ENCODE data around the gene FOLR3.

GRCh38 chr11:72111300-72112142, 24.0 kb upstream of the FOLR3 start:
- TF ChIP-seq CREB1 (CRISPR knock-in tag; IDR thresholded peaks at IDR 0.05; ENCODE audit: low read depth) (no peak), CTCF (conservative IDR thresholded peaks at IDR 0.05; ENCODE audit: low read depth in 2 of 2) (no peak), POLR2AphosphoS5 (IDR thresholded peaks at IDR 0.05; ENCODE audit: low read depth) (no peak), ZNF114 (CRISPR knock-in tag; IDR thresholded peaks at IDR 0.05) (no peak), ZNF462 (CRISPR knock-in tag; IDR thresholded peaks at IDR 0.05) (no peak), EZH2 (IDR thresholded peaks at IDR 0.05; ENCODE audit: low read depth, unreplicated experiment) (no peak), REST (IDR thresholded peaks at IDR 0.05; ENCODE audit: unreplicated experiment) (no peak), NANOG (IDR thresholded peaks at IDR 0.05; ENCODE audit: borderline replicate concordance) (no peak), EZH2phosphoT487 (IDR thresholded peaks at IDR 0.05; ENCODE audit: unreplicated experiment) (no peak), JUNB (IDR thresholded peaks at IDR 0.05; ENCODE audit: unreplicated experiment) (no peak), STAT1 (IDR thresholded peaks at IDR 0.05; ENCODE audit: unreplicated experiment) (no peak), ETS1 (IDR thresholded peaks at IDR 0.05) (no peak), ZNF331 (CRISPR knock-in tag; IDR thresholded peaks at IDR 0.05; ENCODE audit: low read depth) (no peak)

Measured in GM23338 (cell line).